ENCODE results near the gene ARL6IP4.

Gene ARL6IP4

GRCh38 chr12:122990961-122991622 is 10.6 kb downstream of the ARL6IP4 start:
- DNase-seq (ENCODE audit: low read depth) = no peak

DNA sequence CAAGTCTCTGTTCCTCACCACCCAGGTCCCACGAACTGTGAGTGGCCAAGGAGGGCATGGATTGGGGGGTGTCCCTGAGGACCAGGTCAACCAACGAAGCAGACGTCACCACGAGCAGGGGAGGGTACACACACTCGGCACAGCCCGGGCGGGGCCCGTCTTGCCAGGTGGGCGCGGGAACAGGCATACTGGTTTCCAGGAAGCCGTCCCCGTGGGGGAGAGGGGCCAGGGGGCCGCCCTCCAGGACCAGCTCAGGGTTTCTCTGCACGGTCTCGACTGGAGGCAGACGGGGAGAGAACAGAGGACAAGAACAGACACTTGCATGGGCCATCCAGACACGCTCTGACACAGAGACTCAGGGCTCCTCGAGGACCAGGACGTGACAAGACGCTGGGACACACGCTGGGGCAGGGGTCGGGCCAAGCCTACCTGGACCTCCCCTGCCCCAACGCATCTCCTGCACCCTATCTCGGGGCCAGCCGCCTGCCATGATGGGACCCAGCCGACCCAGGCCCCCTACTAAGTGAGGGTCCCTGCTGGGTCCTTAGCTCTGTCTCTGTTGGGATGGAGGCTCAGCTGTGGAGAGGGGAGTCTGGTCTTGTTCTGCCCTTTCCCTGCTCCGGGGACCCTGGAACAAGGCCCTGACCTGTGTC is 11.3 kb downstream of the ARL6IP4 start:
- DNase-seq (ENCODE audit: low read depth) = no peak

DNA sequence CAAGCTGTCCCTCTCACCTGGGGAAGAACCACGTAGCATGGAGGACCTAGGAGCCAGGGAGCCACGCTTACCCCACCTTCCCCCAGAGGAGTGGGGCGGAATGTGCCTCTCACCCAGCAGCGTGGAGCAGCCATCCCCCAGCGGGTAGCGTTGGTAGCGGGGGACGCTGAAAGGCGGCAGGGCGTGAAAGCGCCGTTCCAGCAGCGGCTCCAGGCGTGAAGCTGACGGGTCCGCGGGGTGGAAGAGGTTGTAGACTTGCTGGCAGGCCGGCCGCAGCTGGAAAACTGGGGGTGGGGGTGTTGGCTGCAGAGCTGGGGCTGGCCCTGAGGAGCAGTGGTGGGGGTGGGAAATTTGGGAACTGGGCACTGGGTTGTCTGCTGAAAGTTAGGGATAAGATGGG is 11.9 kb downstream of the ARL6IP4 start:
- no peak for DNase-seq (ENCODE audit: low read depth)

DNA sequence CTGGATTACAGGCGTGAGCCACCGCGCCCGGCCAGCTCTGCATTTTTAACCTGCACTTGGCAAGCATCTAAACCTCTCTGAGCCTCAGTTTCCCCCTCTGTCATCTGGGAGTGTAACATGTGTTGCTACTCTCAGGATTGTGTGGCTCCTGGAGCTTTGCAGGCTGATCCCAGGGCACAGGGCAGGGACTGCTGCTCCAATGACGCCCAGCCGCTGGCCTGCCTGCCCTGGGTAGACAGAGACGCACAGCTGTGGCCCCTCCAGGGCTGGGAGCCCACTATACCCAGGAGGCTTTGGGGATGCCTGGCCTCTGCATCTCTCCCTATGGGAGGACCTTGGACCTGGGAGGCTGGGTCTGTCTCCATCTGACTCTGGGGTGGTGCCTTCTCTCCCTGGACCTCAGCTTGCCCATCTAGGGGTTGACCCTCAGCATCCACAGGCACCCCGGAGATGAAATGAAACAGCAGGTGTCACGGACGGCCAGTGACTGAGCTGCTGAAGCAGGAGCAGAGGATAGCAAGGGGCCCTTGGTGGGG is 13.7 kb downstream of the ARL6IP4 start:
- DNase-seq (ENCODE audit: low read depth) = no peak

DNA sequence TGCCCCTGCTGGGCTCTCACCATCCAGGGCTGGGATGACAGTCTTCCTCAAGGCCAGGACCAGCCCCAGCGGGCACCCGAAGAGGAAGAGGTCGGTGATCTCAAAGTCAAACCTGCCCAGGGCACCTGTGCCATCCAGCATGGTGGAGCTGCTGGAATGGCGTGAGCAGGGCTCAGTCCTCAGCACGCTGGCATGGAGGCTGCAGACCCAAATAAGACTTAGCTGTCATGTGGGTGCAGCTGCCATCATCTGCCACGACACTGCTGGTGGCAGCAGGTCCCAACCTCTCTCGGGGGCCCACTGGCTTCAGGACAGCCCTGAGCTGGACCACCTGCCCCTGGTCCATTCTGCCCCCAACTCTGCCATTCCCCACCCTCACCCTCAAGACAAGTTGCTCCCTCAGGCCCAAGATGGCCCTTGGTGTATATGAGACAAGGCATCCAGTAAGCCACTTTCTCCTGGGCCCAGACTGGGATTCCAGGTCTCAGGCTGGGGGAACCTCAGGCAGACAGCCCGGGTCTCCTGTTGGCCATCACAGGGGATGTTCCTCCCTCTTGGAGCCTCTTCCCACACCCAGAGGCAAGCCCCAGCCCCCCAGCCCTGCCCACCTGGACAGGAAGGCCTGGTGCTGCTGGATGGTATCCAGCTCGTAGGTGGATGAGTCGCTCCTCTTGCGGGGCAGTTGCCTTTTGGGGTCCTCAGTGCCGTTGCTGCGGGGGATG is 14.5 kb downstream of the ARL6IP4 start:
- no peak for DNase-seq (ENCODE audit: low read depth)

GRCh38 chr12:122995503-122996187 is 15.2 kb downstream of the ARL6IP4 start:
- DNase-seq (ENCODE audit: low read depth) = no peak

DNA sequence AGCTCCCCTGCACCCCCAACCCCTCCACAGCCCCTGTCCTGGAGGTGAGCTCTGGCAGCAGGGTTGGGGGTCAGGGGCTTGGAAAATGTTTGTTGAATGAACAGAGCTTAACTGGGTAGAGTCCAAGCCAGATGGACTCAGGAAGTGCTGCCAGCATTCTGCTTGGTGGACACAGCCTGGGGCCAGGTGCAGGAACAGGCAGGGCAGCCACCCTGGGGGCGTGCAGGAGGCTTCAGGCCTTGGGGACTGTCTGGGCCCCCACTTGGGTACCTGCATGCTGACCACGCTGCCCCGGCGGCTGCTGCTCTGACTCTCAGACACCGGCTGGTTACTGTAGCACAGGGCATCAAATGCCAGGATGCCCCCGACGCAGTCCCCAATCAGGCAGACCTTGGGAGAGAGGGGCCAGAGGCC is 15.7 kb downstream of the ARL6IP4 start:
- DNase-seq (ENCODE audit: low read depth) = no peak

DNA sequence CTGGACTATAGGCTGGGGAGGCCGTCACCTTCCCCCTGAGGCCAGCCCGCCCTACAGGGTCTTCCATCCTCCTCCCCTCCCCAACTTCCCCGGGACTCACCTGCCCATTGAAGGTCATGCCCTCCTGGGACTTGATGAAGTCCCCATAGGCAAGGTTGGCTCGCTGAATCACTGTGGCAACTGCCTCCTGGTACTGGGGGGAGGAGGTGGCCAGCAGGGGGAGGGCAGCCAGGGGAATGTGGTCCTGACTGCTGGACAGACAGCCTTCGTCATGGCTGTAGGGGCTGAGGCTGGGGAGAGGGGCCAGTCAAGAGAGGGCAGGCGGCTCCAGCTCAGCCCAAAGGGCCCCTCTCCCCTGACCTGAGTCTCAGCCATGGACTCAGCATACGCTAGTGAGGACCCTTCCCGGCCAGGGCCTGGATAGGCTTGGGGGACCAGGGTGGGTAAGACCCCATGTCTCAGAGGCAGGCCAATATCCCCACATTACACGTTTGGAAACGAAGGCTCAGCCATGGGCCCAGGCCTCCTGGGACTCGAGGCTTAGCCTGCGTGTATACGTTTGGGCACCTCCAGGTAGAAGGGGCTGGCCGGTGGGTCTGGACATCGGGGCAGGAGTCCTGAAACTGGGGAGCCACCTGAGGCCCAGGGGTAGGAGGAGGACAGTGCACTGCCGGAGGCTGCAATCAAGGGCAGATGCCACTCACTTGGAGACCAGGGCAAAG is 16.3 kb downstream of the ARL6IP4 start:
- DNase-seq (ENCODE audit: low read depth) = no peak

GRCh38 chr12:122997343-122998250 is 17.1 kb downstream of the ARL6IP4 start:
- DNase-seq (ENCODE audit: low read depth) = no peak

- no peak for DNase-seq (ENCODE audit: low read depth)
Measured at GRCh38 chr12:122998316-122998715, 17.8 kb downstream of the ARL6IP4 start.

DNA sequence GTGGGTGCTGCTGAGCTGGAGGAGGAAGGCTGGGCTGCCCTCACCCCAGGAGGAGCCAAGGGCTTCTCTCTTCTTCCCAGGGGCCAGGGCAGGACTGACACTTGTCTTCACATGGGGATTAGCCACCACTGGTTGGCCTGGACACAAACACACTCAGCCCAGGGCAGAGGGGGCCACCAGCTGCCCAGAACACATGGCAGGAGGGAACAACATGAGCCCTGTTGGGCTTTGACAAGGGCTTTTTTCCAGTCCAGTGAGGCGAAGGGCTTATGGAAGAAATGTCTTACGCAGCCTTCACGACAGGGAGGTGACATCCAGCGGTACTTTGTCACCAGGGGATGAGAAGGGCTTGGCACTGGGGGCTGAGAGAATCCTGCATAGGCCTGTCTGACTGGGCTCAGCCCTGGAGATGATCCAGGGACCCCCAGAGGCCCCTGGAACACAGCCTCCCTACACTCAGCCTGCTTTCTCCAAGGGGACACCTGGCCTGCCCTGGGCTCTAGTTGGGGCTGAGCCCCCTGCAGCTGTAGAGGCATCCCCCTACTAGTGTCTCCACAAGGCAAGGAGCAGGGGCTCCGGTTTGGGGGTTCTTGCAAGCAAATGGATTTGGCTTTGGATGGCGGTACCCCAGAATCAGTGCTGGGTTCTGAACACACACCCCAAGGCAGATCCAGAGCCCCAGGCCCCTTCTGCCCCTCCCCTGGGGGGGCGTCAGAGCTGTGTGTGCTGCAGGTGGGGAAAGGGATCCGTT is 18.9 kb downstream of the ARL6IP4 start:
- no peak for DNase-seq (ENCODE audit: low read depth)

DNA sequence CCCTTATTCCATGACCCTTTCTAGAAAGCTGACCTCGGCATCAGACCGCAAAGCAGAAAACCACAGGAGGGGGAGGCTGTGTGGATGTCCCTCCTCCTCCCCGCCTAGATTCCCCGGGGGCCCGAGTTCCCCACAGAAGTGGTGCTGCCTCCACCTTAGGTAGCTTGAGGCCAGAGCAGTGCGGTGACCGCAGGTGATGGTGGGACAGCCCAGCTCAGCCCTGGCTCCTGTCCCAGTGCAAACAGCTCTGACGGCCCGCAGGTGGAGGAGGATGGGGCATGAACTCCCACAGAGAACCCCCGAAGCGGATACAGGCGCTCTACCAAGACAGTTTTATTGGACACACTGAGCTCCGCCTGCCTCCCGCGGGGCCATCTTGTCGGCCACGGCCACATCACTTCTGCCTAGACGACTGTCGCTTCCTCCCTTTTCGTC is 19.5 kb downstream of the ARL6IP4 start:
- no peak for DNase-seq (ENCODE audit: low read depth)

DNA sequence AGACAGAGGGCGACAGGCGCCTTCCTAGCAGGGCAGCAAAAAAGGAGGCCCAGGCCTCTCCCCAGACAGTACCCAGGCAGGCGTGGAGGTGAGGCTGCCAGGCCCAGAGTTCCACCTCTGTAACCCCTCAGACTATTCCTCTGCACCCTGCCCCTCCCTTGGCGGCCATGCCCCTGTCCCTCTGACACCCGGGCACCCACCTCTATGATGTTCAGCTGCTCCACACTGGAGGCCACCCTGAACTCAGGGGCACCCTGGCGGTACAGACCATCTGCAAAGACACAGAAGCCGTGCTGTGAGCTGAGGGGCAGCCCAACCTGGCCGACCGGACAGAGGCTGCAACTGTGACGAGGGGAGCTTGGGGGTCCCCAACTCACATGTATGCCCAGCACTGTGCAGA is 20.1 kb downstream of the ARL6IP4 start:
- DNase-seq (ENCODE audit: low read depth) = no peak

- DNase-seq (ENCODE audit: low read depth) = no peak
Measured at GRCh38 chr12:123001464-123001863, 21.0 kb downstream of the ARL6IP4 start.

- no peak for DNase-seq (ENCODE audit: low read depth)
Measured at GRCh38 chr12:123003257-123003656, 22.8 kb downstream of the ARL6IP4 start.

- DNase-seq (ENCODE audit: low read depth) = no peak
Measured at GRCh38 chr12:123004287-123004686, 23.8 kb downstream of the ARL6IP4 start.

- no peak for DNase-seq (ENCODE audit: low read depth)
Measured at GRCh38 chr12:123005081-123005626, 24.7 kb downstream of the ARL6IP4 start.

- peak; percentile 9 for DNase-seq (ENCODE audit: low read depth)
Measured at GRCh38 chr12:123006977-123007376, 26.5 kb downstream of the ARL6IP4 start.

GRCh38 chr12:123010110-123010509 is 29.6 kb downstream of the ARL6IP4 start:
- no peak for DNase-seq (ENCODE audit: low read depth)

- DNase-seq (ENCODE audit: low read depth) = no peak
Measured at GRCh38 chr12:123010681-123011080, 30.2 kb downstream of the ARL6IP4 start.

Data from iris pigment epithelial cell (primary cell).